Lower leg skin (tissue), 4 donors: ENCODE data around the gene SLC25A51. TPM values are rescaled to one million over a fixed set of nuclear protein-coding genes. Genes with fewer than 3 reads are reported as not detected.

Experiments
- DNase-seq, 2 donors: peaks; one replicate each; pipeline ENCODE4 v3.0.0-alpha.2; 2019; ENCODE audit warnings: low spot score in 2 of 2
- H3K4me3 ChIP-seq: fragments of 200-600 bp; sonication (generic); 2 replicates; pipeline ENCODE4 v1.5.1; 2017; ENCODE audit warnings: mild to moderate bottlenecking, low read depth; ENCODE audit not compliant: poor library complexity, severe bottlenecking
- CTCF ChIP-seq, 3 donors: fragments of 450-650 bp; IDR thresholded peaks; one replicate each; pipeline ENCODE4 v1.5.1; 2016; ENCODE audit warnings: antibody characterized with exemption in 3 of 3, mild to moderate bottlenecking in 3 of 3, moderate library complexity in 2 of 3
- POLR2A ChIP-seq, 2 donors: fragments of 450-650 bp; IDR thresholded peaks; one replicate each; pipeline ENCODE4 v1.6.1; 2016 to 2017; ENCODE audit warnings: antibody characterized with exemption in 2 of 2, mild to moderate bottlenecking in 1 of 2, moderate library complexity in 1 of 2
- WGBS, 2 donors: methylation state at CpG; one replicate each; pipeline ENCODE4 v1.1.5; 2018; 5-methylcytosine and 5-hydroxymethylcytosine counted together
- intact Hi-C: fragments of 100-400 bp; cut with DNase I; formaldehyde crosslinking; loops from one replicate; pipeline ENCODE4 v1.15.0; 2023; ENCODE audit warnings: low total_unique reads
- total RNA-seq, 4 donors: library from RNA; depleted of rRNA; stranded (reverse); fragments of >200 nt; gene quantifications; one replicate each; pipeline ENCODE4 v1.1.0, GENCODE V29; 2016

Gene SLC25A51
- total RNA-seq, 4 donors from 2014 or later = 13.3 to 24.8 (median 16.9) TPM

DNA sequence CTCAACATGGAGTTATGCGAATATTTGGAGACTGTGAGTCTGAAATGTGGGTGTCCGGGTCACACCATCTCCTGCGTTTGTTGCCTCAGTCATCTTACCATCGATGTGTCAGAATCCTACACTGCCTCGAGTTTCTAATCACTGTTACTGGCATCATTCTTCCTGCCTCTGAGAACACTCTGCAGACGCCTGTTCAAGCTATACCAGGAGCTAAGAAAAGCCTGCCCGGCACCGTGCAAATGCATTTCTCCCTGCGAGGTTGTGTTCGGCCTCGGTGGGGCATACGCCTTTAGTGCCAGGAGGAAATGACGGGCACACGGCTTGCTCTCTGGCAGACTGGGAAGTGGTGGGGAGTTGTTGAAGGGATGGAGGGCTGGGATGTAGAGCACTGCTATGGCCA is 31.2 kb upstream of the SLC25A51 start:
- no peak for DNase-seq
- TF ChIP-seq CTCF (IDR thresholded peaks at IDR 0.05) (no peak), POLR2A (IDR thresholded peaks at IDR 0.05) (no peak)
- H3K4me3 ChIP-seq = no peak overlapping the region
- WGBS, 2 donors = 84 to 88% methylated on average over 14 of the region's 14 CpGs
- intact Hi-C loops = no loop called here

DNA sequence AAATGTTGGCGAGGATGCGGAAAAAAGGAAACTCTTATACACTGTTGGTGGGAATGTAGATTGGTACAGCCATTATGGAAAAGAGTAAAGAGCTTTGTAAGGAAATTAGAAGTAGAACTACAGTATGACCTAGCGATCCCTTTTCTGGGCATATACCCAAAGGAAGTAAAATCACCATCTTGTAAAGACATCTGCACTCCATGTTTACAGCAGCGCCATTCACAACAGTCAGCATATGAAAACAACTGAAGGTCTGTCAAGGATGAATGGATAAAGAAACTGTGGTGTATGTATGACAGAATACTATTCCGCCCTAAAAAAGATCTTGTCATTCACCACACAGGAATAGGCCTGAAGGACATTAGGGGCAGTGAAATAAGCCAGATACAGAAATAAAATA is 27.7 kb upstream of the SLC25A51 start:
- no peak overlapping the region for H3K4me3 ChIP-seq
- WGBS, 2 donors = 91 to 93% methylated on average over 5 of the region's 5 CpGs
- intact Hi-C loops = no loop called here
- TF ChIP-seq POLR2A (IDR thresholded peaks at IDR 0.05) (no peak), CTCF (IDR thresholded peaks at IDR 0.05) (no peak)
- DNase-seq = no peak

GRCh38 chr9:37929441-37929895 is 25.5 kb upstream of the SLC25A51 start:
- no peak for DNase-seq

DNA sequence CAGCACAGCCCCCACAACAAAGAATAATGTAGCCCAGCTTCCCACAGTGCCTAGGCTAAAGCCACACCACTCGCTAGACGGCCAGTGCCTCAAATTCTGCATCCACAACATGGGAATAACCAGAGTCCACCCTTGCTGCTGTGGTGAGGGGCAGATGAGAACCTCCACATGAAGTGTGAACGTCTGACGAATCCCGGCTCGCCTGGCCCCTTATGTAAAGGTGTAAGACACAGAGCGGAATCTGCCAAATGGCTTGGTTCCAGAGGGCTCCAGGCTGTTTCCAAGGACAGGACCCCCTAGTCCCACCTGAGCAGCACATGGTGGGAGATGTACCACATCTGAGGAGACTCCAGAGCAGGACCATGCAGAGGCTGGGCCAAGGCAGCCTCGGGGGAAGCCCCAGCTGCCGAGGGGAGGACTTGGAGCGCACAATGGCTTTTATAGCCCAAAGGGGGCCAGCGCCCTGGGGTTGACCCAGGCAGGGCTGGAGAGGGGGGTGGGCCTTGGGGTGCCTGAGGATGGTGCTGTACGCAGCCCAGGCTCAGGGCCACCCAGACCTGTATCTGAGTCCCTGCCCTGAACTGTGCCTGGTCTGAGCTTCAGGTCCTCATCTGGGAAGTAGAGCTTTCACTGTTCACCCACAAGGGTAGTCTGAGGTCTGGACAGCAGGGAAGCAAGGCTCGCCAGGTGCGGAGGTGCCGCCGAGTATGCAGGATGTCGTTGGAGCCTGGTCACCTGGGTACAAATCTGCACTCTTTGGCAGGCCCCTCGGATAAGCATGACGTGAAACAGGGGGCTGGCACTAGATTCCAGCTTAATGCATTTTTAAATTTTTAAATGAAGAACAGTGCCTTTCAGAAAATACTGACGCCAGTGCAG is 24.9 kb upstream of the SLC25A51 start:
- DNase-seq = no peak
- TF ChIP-seq CTCF (IDR thresholded peaks at IDR 0.05) = no peak
- TF ChIP-seq POLR2A (IDR thresholded peaks at IDR 0.05) = no peak
- H3K4me3 ChIP-seq = no peak overlapping the region
- WGBS, 2 donors = 83 to 86% methylated on average over 20 of the region's 20 CpGs
- intact Hi-C loops = no loop called here

More at GRCh38 chr9:37929441-37929895, 25.5 kb upstream of the SLC25A51 start:
- intact Hi-C loops = no loop called here
- TF ChIP-seq POLR2A (IDR thresholded peaks at IDR 0.05) (no peak), CTCF (IDR thresholded peaks at IDR 0.05) (no peak)
- no peak overlapping the region for H3K4me3 ChIP-seq
- WGBS, 2 donors = 65 to 72% methylated on average over 9 to 11 of the region's 11 CpGs

DNA sequence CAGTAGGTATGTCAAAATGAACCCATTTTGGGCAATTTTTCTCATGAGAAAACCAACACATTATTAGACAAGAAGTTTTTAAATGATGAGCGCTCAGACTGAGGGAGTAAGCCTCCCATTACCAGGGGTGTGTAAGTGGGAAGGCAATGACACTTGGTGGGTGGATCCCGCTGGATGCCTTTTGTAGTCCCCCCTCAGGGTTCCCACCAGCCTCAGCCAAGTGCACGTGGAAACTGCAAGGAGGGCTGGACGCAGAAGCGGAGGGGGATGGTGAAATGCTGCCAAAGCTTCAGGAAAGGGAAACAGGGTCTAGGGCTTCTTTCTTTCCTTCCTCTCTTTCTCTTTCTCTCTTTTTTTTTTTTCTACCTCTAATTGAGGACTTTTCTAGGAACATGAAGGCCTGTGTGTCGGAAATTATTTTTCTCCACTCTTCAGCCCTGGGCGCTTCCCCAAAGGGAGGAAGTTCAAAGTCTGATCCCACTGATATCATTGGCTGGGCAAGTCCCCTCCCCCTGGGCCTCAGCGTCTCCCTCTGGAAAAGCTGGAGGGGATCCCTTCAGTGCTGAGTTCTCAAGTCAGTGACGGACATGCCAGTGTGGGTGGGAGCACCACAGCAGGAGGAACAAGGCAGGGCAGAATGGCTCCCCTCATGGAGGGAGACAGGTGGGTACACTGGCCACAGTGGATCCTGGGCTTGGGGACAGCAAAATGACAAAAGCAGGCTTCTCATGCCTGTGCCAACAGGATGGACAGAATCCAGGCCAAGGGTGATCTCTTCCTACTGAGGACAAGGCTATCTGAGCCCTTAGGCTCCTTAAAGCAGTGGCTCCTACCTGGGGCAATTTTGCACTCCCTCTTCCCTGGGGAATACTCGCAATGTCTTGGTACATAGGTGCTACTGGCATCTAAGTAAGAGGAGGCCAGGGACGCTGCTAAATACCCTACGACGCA is 23.9 kb upstream of the SLC25A51 start:
- WGBS, 2 donors = 88% methylated on average over 13 of the region's 13 CpGs
- H3K4me3 ChIP-seq = no peak overlapping the region
- intact Hi-C loops = no loop called here
- TF ChIP-seq CTCF (IDR thresholded peaks at IDR 0.05) = no peak
- no peak for TF ChIP-seq POLR2A (IDR thresholded peaks at IDR 0.05)
- DNase-seq = no peak
